Measurements from ENCODE around the gene BCAP31.
"Not testable (repeated sequence)": the region's sequence is repeated elsewhere in the genome, so short reads cannot be mapped to it uniquely, and the experiment has no call there.

Gene BCAP31

DNA sequence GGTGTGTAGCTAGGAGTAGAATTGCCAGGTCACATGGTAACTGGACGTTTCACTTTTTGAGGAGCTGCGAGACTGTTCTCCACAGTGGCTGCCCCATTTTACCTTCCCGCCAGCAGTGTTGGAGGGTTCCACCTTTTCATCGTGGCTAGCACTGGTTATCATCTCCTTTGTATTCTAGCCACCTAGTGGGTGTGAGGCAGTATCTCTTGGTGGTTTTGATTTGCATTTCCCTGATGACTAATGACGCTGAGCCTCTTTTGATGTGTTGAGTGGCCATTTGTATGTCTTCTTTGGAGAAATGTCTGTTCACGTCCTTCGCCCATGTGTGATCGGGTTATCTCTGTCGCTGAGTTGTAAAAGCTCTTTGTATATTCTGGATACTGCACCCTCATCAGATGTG lies 11.1 kb upstream of the BCAP31 start:
- DNase-seq (ENCODE audit: low read depth in 2 of 2), result no peak

DNA sequence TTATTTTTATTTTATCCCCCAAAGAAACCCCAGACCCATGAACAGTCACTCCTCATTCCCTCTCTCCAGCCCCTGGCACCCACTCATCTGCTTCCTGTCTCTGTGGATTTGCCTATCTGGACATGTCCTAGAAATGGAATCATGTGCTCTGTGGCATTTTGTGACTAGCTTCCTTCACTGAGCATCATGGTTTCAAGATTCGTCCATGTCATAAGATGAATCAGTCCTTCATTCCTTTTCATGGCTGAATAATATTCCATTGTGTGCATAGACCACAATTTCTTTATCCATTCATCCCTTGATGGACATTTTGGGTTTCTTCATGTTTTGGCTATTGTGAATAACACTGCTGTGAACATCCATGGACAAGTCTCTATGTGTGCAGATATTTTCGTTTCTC lies 10.7 kb upstream of the BCAP31 start:
- DNase-seq (ENCODE audit: low read depth in 2 of 2), result no peak

DNA sequence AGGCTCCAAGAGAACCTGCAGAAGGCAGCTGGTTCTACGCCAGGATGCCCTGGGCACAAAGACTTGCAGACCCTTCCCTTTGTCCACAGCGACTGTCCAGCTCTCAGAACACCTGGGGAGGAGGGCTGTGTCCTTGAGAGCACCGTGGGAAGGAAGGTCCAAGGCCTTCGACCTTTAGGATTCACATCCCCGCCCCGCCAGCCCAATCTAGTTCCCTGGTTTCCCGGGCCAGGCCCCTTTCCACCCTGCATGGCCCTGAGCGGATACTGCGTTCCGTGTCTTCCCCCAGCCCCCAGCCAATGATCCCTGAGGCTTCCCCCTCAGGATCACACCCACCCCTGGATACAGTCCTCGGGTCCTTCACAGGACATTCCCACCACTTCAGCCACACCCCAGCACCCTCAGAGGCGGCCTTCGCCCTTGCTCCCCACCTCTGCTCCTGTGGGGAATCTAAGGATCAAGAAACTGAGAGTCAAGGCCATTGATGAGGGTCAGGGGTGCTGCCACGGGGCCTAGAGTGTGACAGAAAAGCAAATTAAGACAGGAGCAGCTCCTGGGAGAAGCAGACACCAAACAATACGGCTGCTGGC lies 9.6 kb upstream of the BCAP31 start:
- DNase-seq (ENCODE audit: low read depth in 2 of 2), result no peak

DNA sequence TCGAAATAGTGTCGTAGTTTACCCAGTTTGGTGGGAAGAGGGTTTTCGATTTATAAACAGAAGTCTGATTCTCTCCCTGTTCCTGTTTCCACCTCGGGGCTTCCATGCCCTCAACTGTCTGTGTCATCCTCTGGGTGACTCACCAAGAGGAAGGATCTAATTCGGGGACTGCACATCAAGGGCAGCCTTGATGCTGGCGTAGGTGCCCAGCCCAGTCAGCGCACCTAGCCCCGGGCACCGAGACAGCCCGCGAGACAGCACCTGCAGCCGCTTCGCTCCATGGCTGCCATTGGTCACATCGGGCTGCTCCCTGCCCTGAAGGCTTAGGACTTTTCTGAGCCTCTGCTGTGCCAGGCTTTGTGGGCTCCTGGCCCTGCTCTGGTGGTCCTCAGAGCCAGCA lies 8.2 kb upstream of the BCAP31 start:
- no peak for DNase-seq (ENCODE audit: low read depth in 2 of 2)

DNA sequence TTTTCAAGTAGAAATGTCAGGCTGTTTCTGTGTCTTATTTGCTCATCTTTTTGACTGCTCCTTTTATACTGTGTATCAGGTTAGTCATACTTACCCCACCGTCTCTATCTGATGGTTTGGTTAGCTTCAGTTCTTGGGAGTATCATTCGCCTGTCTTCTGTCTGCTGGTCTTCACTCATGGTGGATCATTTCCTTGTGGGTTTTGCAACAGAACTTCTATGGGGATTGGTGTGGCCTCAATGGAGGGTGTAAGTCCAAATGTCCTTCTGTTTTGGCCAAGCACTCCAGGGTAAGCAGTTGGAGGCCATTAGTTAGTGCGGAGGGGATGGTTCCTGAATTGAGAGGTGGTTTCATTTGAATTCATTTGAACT lies 7.6 kb upstream of the BCAP31 start:
- no peak for DNase-seq (ENCODE audit: low read depth in 2 of 2)

DNA sequence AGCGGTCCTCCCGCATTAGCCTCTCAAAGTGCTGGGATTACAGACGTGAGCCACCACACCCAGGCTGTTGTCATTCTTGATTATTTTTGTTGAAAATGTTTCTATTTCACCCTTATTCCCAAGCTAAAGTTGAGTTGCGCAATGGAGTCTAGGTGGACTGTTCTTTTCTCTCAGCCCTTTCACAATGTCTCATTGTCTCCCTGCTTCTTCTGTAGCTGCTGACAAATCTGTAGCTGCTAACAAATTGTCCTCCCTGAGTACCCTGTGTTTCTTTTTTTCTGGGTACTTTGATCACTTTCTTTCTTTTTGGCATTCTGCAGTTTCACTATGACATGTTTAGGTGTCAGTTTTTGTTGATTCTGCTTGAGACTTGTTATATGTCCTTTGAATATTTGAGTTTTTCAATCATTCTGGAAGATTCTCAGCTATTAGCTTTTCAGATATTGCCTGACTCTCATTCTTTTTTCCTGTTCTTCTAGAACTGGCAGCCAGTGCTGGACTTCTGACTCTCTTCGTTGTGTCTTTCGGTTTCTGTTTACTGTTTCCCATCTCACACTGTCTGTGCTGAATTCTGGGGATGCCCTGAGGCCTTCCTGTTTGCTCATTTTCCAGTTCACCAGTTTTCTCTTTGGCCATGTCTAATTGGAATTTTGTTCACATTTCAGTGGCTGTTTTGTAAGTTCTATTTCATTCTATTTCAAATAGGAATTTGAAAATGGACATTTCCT lies 7.1 kb upstream of the BCAP31 start:
- no peak for DNase-seq (ENCODE audit: low read depth in 2 of 2)

DNA sequence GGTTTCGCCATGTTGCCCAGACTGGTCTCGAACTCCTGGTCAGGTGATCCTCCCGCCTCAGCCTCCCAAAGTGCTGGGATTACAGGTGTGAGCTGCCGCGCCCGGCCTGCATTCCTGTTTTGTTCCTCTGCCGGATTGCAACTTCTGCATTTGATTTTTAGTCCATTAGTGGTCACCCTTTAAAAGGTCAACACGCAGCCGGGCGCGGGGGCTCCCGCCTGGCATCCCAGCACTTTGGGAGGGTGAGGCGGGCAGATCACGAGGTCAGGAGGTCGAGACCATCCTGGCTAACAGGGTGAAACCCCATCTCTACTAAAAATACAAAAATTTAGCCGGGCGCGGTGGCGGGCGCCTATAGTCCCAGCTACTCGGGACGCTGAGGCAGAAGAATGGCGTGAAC lies 5.9 kb upstream of the BCAP31 start:
- DNase-seq (ENCODE audit: low read depth in 2 of 2), result not testable (repeated sequence)

DNA sequence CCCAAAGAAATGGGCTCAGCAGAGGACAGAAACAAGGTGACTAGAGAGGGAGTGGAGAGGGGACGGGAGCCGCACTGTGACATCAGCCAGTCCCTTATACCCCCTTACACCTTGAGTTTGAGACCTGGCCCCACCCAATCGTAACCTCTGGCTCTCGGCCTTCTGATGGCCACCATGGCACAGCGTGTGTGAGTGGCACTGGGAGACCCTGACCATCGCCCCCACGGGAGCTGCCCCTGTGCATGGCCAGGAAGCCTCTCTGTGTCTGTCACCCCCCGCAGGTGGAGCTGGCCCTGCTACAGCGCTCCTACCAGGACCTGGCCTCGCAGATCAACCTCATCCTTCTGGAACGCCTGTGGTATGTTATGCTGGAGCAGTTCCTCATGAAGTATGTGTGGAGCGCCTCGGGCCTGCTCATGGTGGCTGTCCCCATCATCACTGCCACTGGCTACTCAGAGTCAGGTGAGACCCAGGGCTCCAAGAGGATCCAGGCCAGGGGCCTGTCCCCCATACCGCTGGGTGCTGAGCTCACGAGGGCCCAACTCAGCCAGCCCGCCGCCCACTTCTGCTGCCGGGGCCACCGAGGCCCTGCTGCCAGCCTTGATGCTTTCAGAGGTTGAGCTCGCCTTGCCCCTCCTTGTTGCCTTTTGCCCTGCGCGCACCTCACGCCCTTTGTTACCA lies 4.9 kb upstream of the BCAP31 start:
- no peak for DNase-seq (ENCODE audit: low read depth in 2 of 2)

DNA sequence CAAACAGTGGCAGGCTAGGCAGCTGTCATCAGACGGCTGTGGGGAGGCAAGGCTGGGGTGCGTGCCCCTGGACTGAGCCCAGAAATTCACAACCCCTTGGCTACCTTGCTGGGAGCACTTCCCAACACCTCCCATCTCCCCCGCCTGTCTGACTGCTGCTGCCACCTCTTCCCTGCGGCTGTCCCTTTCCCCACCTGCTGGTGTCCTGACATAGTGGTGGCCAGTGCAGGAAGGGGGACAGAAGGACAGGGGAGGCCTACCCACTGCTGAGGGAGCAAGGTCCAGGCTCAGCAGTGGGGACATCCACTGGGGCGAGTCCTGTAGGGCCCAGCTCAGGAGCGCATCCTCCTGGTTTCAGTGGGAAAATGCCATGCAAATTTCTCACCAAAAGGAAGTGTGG lies 3.9 kb upstream of the BCAP31 start:
- no peak for DNase-seq (ENCODE audit: low read depth in 2 of 2)

DNA sequence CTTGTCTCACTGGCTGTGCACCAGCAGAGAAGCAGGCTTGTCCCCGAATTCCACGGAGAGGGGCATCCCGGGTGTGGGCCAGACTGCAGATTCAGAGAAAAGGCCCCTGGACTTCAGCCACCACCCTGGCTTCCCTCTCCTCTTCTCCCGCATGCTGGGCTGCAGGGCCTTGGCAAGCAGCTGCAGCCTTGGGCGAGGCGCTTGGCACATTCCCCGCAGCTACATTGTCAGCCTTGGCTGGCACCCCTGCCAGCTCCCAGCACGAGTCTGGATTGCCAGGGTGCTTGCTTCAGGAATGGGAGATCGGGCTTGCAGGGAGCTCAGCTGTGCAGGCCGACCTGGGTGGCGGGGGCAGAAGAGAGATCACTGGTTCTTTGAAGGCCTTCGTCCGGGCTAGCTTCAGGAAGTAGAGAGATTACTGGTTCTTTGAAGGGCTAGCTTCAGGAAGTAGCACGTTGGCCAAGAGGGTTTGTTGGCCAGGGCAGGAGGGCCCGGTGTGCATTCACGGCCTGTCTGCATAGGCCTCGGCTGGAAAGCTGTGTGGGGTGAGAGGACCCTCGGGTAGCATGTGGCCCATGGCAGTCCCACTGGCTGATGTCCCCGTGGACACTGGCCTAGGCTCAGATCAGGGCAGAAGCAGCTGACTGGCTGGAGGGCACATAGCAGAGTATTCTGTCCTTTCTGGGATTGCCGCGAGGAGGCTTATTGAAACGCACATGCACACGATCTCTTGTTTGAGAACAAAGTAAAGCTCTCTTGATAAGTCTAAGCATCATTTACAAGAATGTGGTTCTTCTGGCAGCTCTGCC lies 3.1 kb upstream of the BCAP31 start:
- DNase-seq (ENCODE audit: low read depth in 2 of 2), result no peak

DNA sequence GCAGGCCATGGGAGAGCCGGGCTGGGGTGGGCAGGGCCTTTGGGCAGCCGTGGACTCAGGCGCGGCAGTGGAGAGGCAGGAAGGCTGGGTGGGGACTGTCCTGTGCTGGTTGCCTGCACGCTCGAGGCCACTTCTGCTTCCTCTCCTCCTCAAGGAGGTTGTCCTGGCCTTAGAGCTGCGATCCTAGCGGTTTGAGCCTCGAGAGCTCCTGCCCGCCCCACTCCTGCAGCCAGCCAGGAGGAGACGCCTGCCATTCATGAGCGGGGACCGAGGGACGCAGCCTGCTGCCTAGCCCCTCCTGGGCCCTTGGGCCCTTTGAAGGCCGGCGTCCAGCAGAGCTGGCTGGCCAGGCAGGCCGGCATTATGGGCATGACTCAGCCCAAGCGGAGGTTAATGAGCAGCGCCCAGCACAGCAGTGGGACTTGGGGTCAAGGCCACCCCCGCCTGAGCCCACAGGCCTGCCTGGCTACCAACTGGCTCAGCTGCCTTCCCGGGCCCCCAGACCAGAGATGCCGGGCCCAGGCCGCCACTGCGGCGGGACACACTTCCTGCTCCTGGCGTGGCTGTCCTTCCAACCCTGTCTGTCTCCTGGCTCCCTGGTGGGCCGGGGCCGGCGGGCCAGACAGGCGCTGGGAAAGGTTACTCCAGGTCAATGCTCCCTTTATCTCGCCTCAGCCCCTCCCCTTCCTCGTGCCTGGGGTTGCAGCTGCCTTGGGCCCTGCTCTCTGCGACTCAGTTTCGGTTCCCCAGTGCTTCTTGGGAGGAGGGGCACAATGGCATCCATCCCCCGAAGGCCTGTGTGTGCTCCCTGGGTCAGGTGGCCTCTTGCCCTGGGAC lies 2.3 kb upstream of the BCAP31 start:
- no peak for DNase-seq (ENCODE audit: low read depth in 2 of 2)

DNA sequence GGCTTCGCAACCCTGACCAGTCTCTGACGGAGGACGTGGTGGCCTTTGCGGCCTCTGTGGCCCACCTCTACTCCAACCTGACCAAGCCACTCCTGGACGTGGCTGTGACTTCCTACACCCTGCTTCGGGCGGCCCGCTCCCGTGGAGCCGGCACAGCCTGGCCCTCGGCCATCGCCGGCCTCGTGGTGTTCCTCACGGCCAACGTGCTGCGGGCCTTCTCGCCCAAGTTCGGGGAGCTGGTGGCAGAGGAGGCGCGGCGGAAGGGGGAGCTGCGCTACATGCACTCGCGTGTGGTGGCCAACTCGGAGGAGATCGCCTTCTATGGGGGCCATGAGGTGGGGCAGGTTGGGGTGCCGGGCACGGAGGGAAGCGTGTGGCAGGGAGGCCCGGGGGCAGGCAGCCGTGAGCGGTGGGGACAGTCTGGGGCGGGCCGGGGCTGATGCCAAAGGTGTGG lies 1.7 kb upstream of the BCAP31 start:
- no peak for DNase-seq (ENCODE audit: low read depth in 2 of 2)

DNA sequence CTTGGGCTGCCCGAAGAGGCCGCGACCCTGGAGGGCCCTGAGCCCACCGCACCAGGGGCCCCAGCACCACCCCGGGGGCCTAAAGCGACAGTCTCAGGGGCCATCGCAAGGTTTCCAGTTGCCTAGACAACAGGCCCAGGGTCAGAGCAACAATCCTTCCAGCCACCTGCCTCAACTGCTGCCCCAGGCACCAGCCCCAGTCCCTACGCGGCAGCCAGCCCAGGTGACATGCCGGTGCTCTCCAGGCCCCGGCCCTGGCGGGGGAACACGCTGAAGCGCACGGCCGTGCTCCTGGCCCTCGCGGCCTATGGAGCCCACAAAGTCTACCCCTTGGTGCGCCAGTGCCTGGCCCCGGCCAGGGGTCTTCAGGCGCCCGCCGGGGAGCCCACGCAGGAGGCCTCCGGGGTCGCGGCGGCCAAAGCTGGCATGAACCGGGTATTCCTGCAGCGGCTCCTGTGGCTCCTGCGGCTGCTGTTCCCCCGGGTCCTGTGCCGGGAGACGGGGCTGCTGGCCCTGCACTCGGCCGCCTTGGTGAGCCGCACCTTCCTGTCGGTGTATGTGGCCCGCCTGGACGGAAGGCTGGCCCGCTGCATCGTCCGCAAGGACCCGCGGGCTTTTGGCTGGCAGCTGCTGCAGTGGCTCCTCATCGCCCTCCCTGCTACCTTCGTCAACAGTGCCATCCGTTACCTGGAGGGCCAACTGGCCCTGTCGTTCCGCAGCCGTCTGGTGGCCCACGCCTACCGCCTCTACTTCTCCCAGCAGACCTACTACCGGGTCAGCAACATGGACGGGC lies 1.0 kb upstream of the BCAP31 start:
- DNase-seq (ENCODE audit: low read depth in 2 of 2), result no peak

DNA sequence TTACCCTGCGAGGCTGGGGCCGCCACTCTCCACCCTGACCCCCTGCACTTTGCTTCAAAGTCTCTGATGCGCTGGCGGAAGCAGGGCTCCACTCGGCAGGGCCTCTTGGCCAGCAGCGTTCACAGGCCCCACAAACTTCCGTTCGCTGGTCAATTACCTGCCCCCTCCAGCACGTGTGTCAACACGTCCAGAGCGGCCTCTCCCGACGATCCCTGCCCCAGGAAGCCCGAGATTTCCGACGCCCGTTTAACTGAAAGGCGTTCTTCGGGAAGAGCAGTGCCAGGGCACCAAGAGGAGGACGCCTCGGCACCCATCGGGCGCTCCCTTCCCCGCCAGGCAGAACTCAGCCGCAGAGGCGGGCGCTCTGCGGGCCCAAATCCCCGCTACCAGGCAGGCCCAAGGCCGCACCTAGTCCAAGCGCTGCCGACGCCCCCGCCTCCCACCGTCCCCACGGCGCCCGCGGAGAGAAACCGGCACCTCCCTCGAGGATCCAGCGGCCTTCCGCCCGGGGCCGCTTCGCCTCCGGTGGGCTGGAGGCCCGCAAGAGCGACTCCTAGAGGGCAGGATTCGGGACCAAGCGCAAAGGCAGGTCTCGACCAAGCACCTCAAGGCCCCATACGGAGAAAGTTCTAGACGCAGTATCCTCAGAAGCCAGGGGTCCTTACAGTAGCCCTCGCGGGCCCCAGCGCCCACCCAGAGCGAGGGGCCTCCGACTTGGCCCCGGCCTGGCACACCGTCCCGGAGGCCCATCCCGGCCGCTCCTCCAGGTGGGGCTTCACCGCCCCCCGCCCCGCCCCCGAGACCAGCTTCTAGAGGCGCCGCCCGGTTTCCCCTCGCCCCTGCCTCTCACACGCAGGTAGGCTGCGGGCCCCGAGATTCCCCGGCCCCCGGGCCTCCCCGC lies 586 bp downstream of the BCAP31 start:
- DNase-seq (ENCODE audit: low read depth in 2 of 2), result peak in 1 of 2 donors; percentile 21

DNA sequence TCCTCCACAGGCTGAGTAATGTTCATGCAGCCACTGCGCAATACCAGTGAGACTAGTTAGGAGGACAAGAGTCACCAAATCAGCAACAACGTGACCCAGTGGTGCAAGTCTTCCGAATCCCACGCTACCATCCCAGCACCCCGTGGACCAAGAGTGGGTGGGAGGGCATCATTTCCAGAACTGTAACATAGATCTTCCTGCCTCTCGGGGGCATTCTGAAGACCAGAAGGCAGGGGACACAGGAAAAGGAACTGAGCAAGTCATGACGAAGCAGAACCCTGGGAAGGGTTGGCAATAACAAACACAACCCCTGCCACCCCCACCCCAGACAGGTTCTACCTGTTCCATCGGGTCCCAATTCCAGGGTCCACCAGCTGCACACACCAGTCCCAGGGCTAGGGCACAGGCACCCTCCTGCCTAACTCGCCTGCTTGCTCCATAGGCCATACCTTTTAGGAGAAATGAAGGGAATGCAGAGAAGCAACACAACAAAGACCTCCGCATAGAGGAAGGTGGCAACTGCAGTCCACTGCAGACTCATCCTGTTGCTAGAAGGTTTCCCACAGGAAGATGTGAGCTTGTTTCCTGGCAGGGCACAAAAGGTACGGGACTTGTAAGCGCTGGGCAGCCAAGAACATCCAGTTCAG lies 1.4 kb downstream of the BCAP31 start:
- DNase-seq (ENCODE audit: low read depth in 2 of 2), result no peak

DNA sequence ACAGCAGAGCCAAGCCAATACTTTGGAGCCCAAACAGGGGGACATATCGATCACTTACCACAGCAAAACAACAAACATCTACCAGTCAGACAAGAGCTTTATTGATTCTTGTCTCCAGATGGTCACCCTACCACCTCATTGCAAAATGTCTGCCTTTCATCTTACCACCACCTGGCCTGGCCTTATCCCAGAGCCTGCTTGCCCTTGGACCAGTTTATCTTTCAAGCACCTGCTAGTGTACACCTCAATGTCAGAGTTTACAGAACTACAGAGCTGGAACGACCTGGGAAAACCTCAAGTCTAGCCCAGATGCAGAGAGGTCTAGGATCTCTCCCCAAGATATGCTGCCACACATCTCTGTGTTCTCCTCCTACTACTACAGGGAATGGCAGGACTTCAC lies 4.5 kb downstream of the BCAP31 start:
- no peak for DNase-seq (ENCODE audit: low read depth in 2 of 2)

DNA sequence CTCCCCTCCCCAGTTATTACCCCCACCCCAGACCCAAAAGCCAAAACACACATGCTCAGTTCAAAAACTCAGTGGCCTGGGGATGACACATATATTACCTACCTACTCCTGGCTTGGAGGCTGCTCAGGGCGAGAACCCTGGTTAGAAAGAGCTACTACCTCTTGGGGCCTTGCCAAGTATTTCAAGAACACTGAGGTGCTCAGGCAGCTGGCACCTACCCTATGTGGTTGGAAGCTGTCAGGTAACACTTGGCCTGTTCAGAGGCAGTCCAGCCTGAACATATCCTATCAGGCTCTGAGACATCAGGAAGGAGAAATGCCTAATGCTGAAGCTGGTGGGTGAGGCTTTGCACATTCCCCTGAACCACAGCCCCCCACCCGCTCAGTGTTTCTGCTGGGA lies 4.9 kb downstream of the BCAP31 start:
- no peak for DNase-seq (ENCODE audit: low read depth in 2 of 2)

DNA sequence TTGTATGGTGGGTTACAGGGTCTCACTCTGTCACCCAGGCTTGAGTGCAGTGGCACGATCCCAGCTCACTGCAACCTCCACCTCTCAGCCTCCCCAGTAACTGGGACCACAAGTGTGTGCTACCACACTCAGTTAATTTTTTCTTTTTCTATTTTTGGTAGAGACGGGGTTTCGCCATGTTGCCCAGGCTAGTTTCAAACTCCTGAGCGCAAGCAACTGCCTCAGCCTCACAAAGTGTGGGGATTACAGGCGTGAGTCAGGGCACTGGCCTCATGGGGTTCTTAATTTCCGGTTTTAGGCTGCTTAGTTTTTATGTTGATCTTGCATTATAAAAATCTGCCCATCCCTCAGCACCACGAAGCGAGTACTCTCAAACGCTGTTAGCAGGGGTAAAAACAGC lies 6.7 kb downstream of the BCAP31 start:
- no peak for DNase-seq (ENCODE audit: low read depth in 2 of 2)

DNA sequence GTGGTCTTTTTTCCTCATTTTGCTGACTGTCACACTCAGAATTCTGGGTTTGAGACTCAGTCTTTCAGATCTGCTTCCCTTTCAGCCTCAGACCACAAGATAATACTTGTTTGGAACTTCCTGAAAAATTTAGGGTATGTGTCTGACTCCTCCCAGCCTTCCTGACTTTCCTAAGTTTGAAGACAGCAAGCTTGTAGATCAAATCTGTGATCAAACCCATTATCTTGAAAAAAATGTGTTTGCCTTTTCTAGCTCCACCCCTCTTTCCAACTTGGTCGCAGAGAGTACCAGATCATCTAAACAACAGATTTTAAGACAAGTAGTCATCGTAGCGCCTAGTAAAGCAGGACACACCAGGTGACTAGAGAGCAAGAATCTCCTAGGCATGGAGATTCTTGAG lies 9.9 kb downstream of the BCAP31 start:
- DNase-seq (ENCODE audit: low read depth in 2 of 2), result no peak

Measured in stimulated activated CD8-positive, alpha-beta memory T cell treated with anti-CD3 and anti-CD28 coated beads, Interleukin-15, amount 100 ng/mL, for 4 hours (primary cell).